WTC11 (cell line): ENCODE data around the gene KIF20B. TPM values are rescaled to one million over a fixed set of nuclear protein-coding genes. Genes with fewer than 3 reads are reported as not detected.

Source experiments
- ATAC-seq: fragments of 200-7000 bp; cut with Tn5 transposase; 2 replicates; pipeline ENCODE4 v1.10.0; 2021; ENCODE audit warnings: mild to moderate bottlenecking, moderate library complexity
- CTCF ChIA-PET: fragments of 300-600 bp; sonication (Branson Sonifier 250); formaldehyde crosslinking; loops from one replicate; lab custom pipeline; 2021; ENCODE audit warnings: antibody characterized with exemption; lab: Charles Lee
- POLR2A ChIA-PET: fragments of 350-600 bp; sonication (Branson Sonifier 250); formaldehyde crosslinking; loops from one replicate; lab custom pipeline; 2021; ENCODE audit warnings: antibody characterized with exemption; lab: Charles Lee
- DNase-seq: peaks from one replicate; pipeline ENCODE4 v3.0.0; 2021; ENCODE audit warnings: low spot score
- H3K27ac Mint-ChIP-seq: 2 replicates; pipeline ENCODE4 v1.8.0; 2021; ENCODE audit warnings: mixed read lengths
- H3K27me3 Mint-ChIP-seq: 2 replicates; pipeline ENCODE4 v1.8.0; 2021; ENCODE audit warnings: low read depth, mild to moderate bottlenecking, moderate library complexity, mixed read lengths
- H3K36me3 Mint-ChIP-seq: 2 replicates; pipeline ENCODE4 v1.8.0; 2021; ENCODE audit warnings: mixed read lengths
- H3K4me1 Mint-ChIP-seq: 2 replicates; pipeline ENCODE4 v1.8.0; 2022; ENCODE audit warnings: mixed read lengths
- H3K4me3 Mint-ChIP-seq: 2 replicates; pipeline ENCODE4 v1.8.0; 2021; ENCODE audit warnings: mild to moderate bottlenecking, moderate library complexity, mixed read lengths
- H3K9me3 Mint-ChIP-seq: 2 replicates; pipeline ENCODE4 v1.8.0; 2021; ENCODE audit warnings: mixed read lengths
- CDX4 ChIP-seq: fragments of 250-450 bp; sonication (Bioruptor Pico); IDR thresholded peaks from 2 replicates; pipeline ENCODE4 v1.9.0; 2021; ENCODE audit warnings: moderate library complexity, mild to moderate bottlenecking, inconsistent platforms, borderline replicate concordance
- CREM ChIP-seq: sonication (generic); formaldehyde crosslinking; IDR thresholded peaks from 2 replicates; pipeline ENCODE4 v1.8.1; 2022; ENCODE audit warnings: mild to moderate bottlenecking, missing genetic modification reagents, moderate library complexity
- E2F1 ChIP-seq: sonication (generic); formaldehyde crosslinking; IDR thresholded peaks from 2 replicates; pipeline ENCODE4 v1.8.0; 2022; ENCODE audit warnings: mild to moderate bottlenecking, missing genetic modification reagents
- EMX1 ChIP-seq: fragments of 250-450 bp; sonication (Bioruptor Pico); IDR thresholded peaks from 2 replicates; pipeline ENCODE4 v1.8.0; 2021; ENCODE audit warnings: mild to moderate bottlenecking
- FOXJ3 ChIP-seq: sonication (generic); formaldehyde crosslinking; IDR thresholded peaks from 2 replicates; pipeline ENCODE4 v1.9.0; 2021; ENCODE audit warnings: missing genetic modification reagents, mild to moderate bottlenecking, borderline replicate concordance
- FOXK1 ChIP-seq: sonication (generic); formaldehyde crosslinking; IDR thresholded peaks from 2 replicates; pipeline ENCODE4 v1.8.0; 2022; ENCODE audit warnings: mild to moderate bottlenecking, moderate library complexity, missing genetic modification reagents
- GABPB1 ChIP-seq: sonication (generic); formaldehyde crosslinking; IDR thresholded peaks from 2 replicates; pipeline ENCODE4 v1.8.1; 2023; ENCODE audit warnings: mild to moderate bottlenecking, missing genetic modification reagents
- IRF2 ChIP-seq: sonication (generic); formaldehyde crosslinking; IDR thresholded peaks from 2 replicates; pipeline ENCODE4 v1.8.0; 2022; ENCODE audit warnings: low read depth, missing genetic modification reagents, borderline replicate concordance
- KAT7 ChIP-seq: sonication (generic); formaldehyde crosslinking; IDR thresholded peaks from 2 replicates; pipeline ENCODE4 v1.8.1; 2023; ENCODE audit warnings: missing genetic modification reagents, mild to moderate bottlenecking, borderline replicate concordance
- ZNF232 ChIP-seq: sonication (generic); formaldehyde crosslinking; IDR thresholded peaks from 2 replicates; pipeline ENCODE4 v1.8.0; 2022; ENCODE audit warnings: mild to moderate bottlenecking, missing genetic modification reagents
- total RNA-seq: library from RNA; stranded (reverse); gene quantifications from 3 replicates; pipeline ENCODE4 v1.2.3, GENCODE V29; 2021
- TF ChIP-seq, protein P1 (sequence below): sonication (generic); formaldehyde crosslinking; IDR thresholded peaks from 2 replicates; pipeline ENCODE4 v1.8.0; 2023; ENCODE audit warnings: missing genetic modification reagents, mild to moderate bottlenecking, borderline replicate concordance
- TF ChIP-seq, protein P2 (sequence below): sonication (generic); formaldehyde crosslinking; IDR thresholded peaks from 2 replicates; pipeline ENCODE4 v1.8.0; 2022; ENCODE audit warnings: mild to moderate bottlenecking, missing genetic modification reagents
- TF ChIP-seq, protein P3 (sequence below): sonication (generic); formaldehyde crosslinking; IDR thresholded peaks from 2 replicates; pipeline ENCODE4 v1.8.1; 2022; ENCODE audit warnings: low read depth, mild to moderate bottlenecking, moderate library complexity, missing genetic modification reagents, borderline replicate concordance
- TF ChIP-seq, protein P4 (sequence below): sonication (generic); formaldehyde crosslinking; IDR thresholded peaks from 2 replicates; pipeline ENCODE4 v1.8.0; 2022; ENCODE audit warnings: mild to moderate bottlenecking, missing genetic modification reagents
- TF ChIP-seq, protein P5 (sequence below): sonication (generic); formaldehyde crosslinking; IDR thresholded peaks from 2 replicates; pipeline ENCODE4 v1.8.1; 2023; ENCODE audit warnings: mild to moderate bottlenecking, missing genetic modification reagents, moderate library complexity

Gene KIF20B
- total RNA-seq, 1 experiment from 2014 or later = 70.2 TPM

DNA sequence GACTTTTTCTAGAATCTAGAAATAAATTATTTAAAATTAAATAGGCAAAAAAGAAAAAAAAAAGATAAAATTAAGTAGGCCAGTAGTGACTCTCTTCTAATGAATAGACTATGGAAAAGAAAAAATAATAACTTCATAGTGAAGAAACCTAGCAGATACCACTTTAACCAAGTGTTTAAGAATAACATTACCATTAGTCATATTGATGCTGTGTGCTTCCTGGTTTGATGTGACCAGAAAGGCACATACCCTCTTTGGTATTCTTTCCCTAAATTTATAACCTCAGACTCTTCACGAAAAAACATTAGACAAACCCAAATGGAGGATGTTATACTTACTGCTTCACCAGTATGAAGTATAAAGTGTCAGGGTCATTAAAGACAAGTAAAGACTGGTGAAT, 42.6 kb downstream of the KIF20B start (continued):
- TF ChIP-seq, protein P1, sequence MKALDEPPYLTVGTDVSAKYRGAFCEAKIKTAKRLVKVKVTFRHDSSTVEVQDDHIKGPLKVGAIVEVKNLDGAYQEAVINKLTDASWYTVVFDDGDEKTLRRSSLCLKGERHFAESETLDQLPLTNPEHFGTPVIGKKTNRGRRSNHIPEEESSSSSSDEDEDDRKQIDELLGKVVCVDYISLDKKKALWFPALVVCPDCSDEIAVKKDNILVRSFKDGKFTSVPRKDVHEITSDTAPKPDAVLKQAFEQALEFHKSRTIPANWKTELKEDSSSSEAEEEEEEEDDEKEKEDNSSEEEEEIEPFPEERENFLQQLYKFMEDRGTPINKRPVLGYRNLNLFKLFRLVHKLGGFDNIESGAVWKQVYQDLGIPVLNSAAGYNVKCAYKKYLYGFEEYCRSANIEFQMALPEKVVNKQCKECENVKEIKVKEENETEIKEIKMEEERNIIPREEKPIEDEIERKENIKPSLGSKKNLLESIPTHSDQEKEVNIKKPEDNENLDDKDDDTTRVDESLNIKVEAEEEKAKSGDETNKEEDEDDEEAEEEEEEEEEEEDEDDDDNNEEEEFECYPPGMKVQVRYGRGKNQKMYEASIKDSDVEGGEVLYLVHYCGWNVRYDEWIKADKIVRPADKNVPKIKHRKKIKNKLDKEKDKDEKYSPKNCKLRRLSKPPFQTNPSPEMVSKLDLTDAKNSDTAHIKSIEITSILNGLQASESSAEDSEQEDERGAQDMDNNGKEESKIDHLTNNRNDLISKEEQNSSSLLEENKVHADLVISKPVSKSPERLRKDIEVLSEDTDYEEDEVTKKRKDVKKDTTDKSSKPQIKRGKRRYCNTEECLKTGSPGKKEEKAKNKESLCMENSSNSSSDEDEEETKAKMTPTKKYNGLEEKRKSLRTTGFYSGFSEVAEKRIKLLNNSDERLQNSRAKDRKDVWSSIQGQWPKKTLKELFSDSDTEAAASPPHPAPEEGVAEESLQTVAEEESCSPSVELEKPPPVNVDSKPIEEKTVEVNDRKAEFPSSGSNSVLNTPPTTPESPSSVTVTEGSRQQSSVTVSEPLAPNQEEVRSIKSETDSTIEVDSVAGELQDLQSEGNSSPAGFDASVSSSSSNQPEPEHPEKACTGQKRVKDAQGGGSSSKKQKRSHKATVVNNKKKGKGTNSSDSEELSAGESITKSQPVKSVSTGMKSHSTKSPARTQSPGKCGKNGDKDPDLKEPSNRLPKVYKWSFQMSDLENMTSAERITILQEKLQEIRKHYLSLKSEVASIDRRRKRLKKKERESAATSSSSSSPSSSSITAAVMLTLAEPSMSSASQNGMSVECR = no peak
- TF ChIP-seq, protein P2, sequence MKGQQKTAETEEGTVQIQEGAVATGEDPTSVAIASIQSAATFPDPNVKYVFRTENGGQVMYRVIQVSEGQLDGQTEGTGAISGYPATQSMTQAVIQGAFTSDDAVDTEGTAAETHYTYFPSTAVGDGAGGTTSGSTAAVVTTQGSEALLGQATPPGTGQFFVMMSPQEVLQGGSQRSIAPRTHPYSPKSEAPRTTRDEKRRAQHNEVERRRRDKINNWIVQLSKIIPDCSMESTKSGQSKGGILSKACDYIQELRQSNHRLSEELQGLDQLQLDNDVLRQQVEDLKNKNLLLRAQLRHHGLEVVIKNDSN (CRISPR knock-in tag) = no peak
- TF ChIP-seq FOXJ3 (CRISPR knock-in tag) (no peak), IRF2 (no peak), CREM (CRISPR knock-in tag) (no peak), EMX1 (CRISPR knock-in tag) (no peak)
- TF ChIP-seq, protein P3, sequence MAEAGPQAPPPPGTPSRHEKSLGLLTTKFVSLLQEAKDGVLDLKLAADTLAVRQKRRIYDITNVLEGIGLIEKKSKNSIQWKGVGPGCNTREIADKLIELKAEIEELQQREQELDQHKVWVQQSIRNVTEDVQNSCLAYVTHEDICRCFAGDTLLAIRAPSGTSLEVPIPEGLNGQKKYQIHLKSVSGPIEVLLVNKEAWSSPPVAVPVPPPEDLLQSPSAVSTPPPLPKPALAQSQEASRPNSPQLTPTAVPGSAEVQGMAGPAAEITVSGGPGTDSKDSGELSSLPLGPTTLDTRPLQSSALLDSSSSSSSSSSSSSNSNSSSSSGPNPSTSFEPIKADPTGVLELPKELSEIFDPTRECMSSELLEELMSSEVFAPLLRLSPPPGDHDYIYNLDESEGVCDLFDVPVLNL (CRISPR knock-in tag) = no peak
- TF ChIP-seq, protein P4, sequence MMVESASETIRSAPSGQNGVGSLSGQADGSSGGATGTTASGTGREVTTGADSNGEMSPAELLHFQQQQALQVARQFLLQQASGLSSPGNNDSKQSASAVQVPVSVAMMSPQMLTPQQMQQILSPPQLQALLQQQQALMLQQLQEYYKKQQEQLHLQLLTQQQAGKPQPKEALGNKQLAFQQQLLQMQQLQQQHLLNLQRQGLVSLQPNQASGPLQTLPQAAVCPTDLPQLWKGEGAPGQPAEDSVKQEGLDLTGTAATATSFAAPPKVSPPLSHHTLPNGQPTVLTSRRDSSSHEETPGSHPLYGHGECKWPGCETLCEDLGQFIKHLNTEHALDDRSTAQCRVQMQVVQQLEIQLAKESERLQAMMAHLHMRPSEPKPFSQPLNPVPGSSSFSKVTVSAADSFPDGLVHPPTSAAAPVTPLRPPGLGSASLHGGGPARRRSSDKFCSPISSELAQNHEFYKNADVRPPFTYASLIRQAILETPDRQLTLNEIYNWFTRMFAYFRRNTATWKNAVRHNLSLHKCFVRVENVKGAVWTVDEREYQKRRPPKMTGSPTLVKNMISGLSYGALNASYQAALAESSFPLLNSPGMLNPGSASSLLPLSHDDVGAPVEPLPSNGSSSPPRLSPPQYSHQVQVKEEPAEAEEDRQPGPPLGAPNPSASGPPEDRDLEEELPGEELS (CRISPR knock-in tag) = no peak
- TF ChIP-seq, all 79 proteins: peak for 0

GRCh38 chr10:89745903-89746302, 44.5 kb downstream of the KIF20B start:
- Mint-ChIP-seq H3K9me3 (no peaks in the 10 kb centered on the region), H3K27me3 (no peaks in the 10 kb centered on the region), H3K4me1 (no peaks in the 10 kb centered on the region), H3K27ac (no peak overlapping the region), H3K36me3 (peaks cover 32% of the 10 kb centered on the region), H3K4me3 (no peak overlapping the region)
- POLR2A ChIA-PET = no interaction called here
- DNase-seq = peak; percentile 14
- TF ChIP-seq KAT7 (no peak), EMX1 (CRISPR knock-in tag) (no peak)
- ATAC-seq = peak; percentile 65
- CTCF ChIA-PET = interaction anchor here (0.7 to 1.0 kb wide), 2 partner anchors 16 to 183 kb away, joined by 3 read pairs; no protein-coding TSS in a partner anchor

DNA sequence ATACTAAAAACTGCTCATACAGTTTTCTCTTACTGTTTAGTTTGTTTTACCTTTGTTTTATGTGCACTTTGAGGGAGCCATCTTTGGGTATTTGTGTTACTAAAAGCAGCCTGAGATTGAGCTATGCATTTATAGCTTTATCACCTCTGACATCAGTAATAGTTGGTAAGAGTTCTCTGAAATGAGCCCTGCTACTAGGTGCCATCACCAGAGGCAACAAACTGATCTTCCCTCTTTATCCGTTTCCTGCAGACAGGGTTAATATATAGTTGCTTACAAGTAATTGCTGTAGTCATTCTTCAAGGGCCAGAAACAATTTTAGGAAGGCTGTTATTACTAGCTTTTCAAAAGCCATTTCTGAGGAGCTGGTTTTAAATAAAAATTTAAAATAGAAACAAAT, 49.1 kb downstream of the KIF20B start:
- H3K27me3 Mint-ChIP-seq = no peaks in the 10 kb centered on the region
- no peaks in the 10 kb centered on the region for H3K9me3 Mint-ChIP-seq
- POLR2A ChIA-PET = no interaction called here
- CTCF ChIA-PET = no interaction called here
- H3K4me1 Mint-ChIP-seq = no peaks in the 10 kb centered on the region
- ATAC-seq (no peak), DNase-seq (no peak)
- no peak overlapping the region for H3K27ac Mint-ChIP-seq
- H3K36me3 Mint-ChIP-seq = peaks cover 29% of the 10 kb centered on the region
- no peak overlapping the region for H3K4me3 Mint-ChIP-seq
- no peak for TF ChIP-seq GABPB1 (CRISPR knock-in tag)
- TF ChIP-seq CDX4 = no peak
- TF ChIP-seq E2F1 (CRISPR knock-in tag) = no peak
- no peak for TF ChIP-seq FOXK1 (CRISPR knock-in tag)
- TF ChIP-seq ZNF232 (CRISPR knock-in tag) = no peak
- TF ChIP-seq, protein P5, sequence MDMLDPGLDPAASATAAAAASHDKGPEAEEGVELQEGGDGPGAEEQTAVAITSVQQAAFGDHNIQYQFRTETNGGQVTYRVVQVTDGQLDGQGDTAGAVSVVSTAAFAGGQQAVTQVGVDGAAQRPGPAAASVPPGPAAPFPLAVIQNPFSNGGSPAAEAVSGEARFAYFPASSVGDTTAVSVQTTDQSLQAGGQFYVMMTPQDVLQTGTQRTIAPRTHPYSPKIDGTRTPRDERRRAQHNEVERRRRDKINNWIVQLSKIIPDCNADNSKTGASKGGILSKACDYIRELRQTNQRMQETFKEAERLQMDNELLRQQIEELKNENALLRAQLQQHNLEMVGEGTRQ = no peak
